NB4 (cell line): ENCODE data around the gene CASTOR1.

Experiments
- CTCF ChIP-seq: IDR thresholded peaks from one replicate; pipeline ENCODE4 v1.5.1; 2012; ENCODE audit warnings: low read depth, low read length
- MYC ChIP-seq: IDR thresholded peaks from 2 replicates; pipeline ENCODE4 v1.6.1; 2011; ENCODE audit warnings: low read depth, low read length
- POLR2A ChIP-seq: IDR thresholded peaks from 2 replicates; pipeline ENCODE4 v1.6.1; 2011; ENCODE audit warnings: mild to moderate bottlenecking; ENCODE audit not compliant: insufficient read length; ENCODE audit errors: extremely low read depth

- TF ChIP-seq MYC (no peak), CTCF (no peak), POLR2A (no peak)
Measured at GRCh38 chr22:30238136-30238535, 51.2 kb downstream of the CASTOR1 start.
